ENCODE results near the gene UNC5B.

UNC5B gene

GRCh38 chr10:71277914-71278665 lies 65.7 kb downstream of the UNC5B start:
- Histone ChIP-seq H3K4me1 (ENCODE audit: low read length) (no peaks in the 10 kb centered on the region; the same call in 1 of the 2 replicates), H3K79me2 (ENCODE audit: low read length) (no peaks in the 10 kb centered on the region), H3K9me2 (replicated peaks; ENCODE audit: insufficient read depth, low read length) (no peaks in the 10 kb centered on the region), H3K4me2 (ENCODE audit: low read depth, low read length) (no peak overlapping the region), H4K20me1 (ENCODE audit: insufficient read depth, low read length) (no peaks in the 10 kb centered on the region), H3K27ac (ENCODE audit: low read length) (no peak overlapping the region), H3K27me3 (replicated peaks; ENCODE audit: insufficient read depth, low read length) (no peaks in the 10 kb centered on the region), H3K4me3 (ENCODE audit: low read length) (no peak overlapping the region), H3F3A (ENCODE audit: insufficient read depth, low read length) (no peaks in the 10 kb centered on the region), H3K9me3 (replicated peaks; ENCODE audit: insufficient read depth, low read length) (no peaks in the 10 kb centered on the region), H3K36me3 (replicated peaks; ENCODE audit: insufficient read depth, low read length) (no peaks in the 10 kb centered on the region), H3K9ac (ENCODE audit: low read length) (no peak overlapping the region), H2AFZ (ENCODE audit: low read length) (no peak overlapping the region)
- no peak for TF ChIP-seq EZH2 (optimal IDR thresholded peaks at IDR 0.05; ENCODE audit: low read depth, low read length)
- TF ChIP-seq, protein P1, sequence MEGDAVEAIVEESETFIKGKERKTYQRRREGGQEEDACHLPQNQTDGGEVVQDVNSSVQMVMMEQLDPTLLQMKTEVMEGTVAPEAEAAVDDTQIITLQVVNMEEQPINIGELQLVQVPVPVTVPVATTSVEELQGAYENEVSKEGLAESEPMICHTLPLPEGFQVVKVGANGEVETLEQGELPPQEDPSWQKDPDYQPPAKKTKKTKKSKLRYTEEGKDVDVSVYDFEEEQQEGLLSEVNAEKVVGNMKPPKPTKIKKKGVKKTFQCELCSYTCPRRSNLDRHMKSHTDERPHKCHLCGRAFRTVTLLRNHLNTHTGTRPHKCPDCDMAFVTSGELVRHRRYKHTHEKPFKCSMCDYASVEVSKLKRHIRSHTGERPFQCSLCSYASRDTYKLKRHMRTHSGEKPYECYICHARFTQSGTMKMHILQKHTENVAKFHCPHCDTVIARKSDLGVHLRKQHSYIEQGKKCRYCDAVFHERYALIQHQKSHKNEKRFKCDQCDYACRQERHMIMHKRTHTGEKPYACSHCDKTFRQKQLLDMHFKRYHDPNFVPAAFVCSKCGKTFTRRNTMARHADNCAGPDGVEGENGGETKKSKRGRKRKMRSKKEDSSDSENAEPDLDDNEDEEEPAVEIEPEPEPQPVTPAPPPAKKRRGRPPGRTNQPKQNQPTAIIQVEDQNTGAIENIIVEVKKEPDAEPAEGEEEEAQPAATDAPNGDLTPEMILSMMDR (IDR thresholded peaks at IDR 0.05; ENCODE audit: low read length): no peak
- no peak for TF ChIP-seq EZH2phosphoT487 (IDR thresholded peaks at IDR 0.05; ENCODE audit: low read length)
- no peak for DNase-seq

GRCh38 chr10:71278691-71279588 lies 66.6 kb downstream of the UNC5B start:
- H3K4me3 ChIP-seq (ENCODE audit: low read length): no peak overlapping the region
- DNase-seq: no peak

DNA sequence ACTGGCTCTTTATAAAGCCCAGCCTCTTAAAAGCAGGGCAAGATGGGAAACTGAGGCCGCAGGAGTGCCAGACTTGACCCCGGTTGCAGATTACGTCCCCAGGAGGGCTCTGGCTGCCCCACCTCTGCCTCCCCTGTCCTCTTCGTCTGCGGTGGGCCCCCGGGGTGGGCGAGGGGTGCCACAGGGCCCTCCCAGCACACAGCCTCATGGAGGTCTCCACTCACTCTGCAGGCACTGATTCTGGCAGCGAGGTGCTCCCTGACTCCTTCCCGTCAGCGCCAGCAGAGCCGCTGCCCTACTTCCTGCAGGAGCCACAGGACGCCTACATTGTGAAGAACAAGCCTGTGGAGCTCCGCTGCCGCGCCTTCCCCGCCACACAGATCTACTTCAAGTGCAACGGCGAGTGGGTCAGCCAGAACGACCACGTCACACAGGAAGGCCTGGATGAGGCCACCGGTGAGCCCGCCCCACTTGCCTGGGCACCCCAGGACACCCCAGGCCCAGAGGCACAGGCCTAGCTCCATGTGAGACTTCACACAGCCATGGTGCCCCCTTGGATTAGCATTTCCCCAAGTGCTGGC lies 67.3 kb downstream of the UNC5B start:
- H3K4me3 ChIP-seq (ENCODE audit: low read length): no peak overlapping the region
- no peaks in the 10 kb centered on the region for H3K36me3 ChIP-seq (replicated peaks; ENCODE audit: insufficient read depth, low read length)
- no peaks in the 10 kb centered on the region for H3K9me3 ChIP-seq (replicated peaks; ENCODE audit: insufficient read depth, low read length)
- no peak overlapping the region for H3K27ac ChIP-seq (ENCODE audit: low read length)
- no peak for TF ChIP-seq EZH2phosphoT487 (IDR thresholded peaks at IDR 0.05; ENCODE audit: low read length)
- TF ChIP-seq EZH2 (optimal IDR thresholded peaks at IDR 0.05; ENCODE audit: low read depth, low read length): no peak
- TF ChIP-seq, protein P1 (IDR thresholded peaks at IDR 0.05; ENCODE audit: low read length): no peak
- H4K20me1 ChIP-seq (ENCODE audit: insufficient read depth, low read length): no peaks in the 10 kb centered on the region
- H3K9me2 ChIP-seq (replicated peaks; ENCODE audit: insufficient read depth, low read length): no peaks in the 10 kb centered on the region
- H2AFZ ChIP-seq (ENCODE audit: low read length): no peak overlapping the region
- H3K4me1 ChIP-seq (ENCODE audit: low read length): no peaks in the 10 kb centered on the region; the same call in 1 of the 2 replicates
- H3F3A ChIP-seq (ENCODE audit: insufficient read depth, low read length): no peaks in the 10 kb centered on the region
- H3K9ac ChIP-seq (ENCODE audit: low read length): no peak overlapping the region
- H3K79me2 ChIP-seq (ENCODE audit: low read length): no peaks in the 10 kb centered on the region
- no peaks in the 10 kb centered on the region for H3K27me3 ChIP-seq (replicated peaks; ENCODE audit: insufficient read depth, low read length)
- no peak for DNase-seq
- 0 out of 2 replicates have a peak overlapping the region, but pooled peaks have one; percentile 30 for H3K4me2 ChIP-seq (ENCODE audit: low read depth, low read length)

More at GRCh38 chr10:71278691-71279588, 66.6 kb downstream of the UNC5B start:
- no peaks in the 10 kb centered on the region for H3K9me3 ChIP-seq (replicated peaks; ENCODE audit: insufficient read depth, low read length)
- H2AFZ ChIP-seq (ENCODE audit: low read length): no peak overlapping the region
- no peaks in the 10 kb centered on the region for H4K20me1 ChIP-seq (ENCODE audit: insufficient read depth, low read length)
- no peak overlapping the region for H3K4me2 ChIP-seq (ENCODE audit: low read depth, low read length)
- H3K36me3 ChIP-seq (replicated peaks; ENCODE audit: insufficient read depth, low read length): no peaks in the 10 kb centered on the region
- H3F3A ChIP-seq (ENCODE audit: insufficient read depth, low read length): no peaks in the 10 kb centered on the region
- H3K4me1 ChIP-seq (ENCODE audit: low read length): no peaks in the 10 kb centered on the region; the same call in 1 of the 2 replicates
- no peaks in the 10 kb centered on the region for H3K79me2 ChIP-seq (ENCODE audit: low read length)
- no peaks in the 10 kb centered on the region for H3K9me2 ChIP-seq (replicated peaks; ENCODE audit: insufficient read depth, low read length)
- H3K27me3 ChIP-seq (replicated peaks; ENCODE audit: insufficient read depth, low read length): no peaks in the 10 kb centered on the region
- H3K27ac ChIP-seq (ENCODE audit: low read length): no peak overlapping the region
- no peak for TF ChIP-seq EZH2phosphoT487 (IDR thresholded peaks at IDR 0.05; ENCODE audit: low read length)
- TF ChIP-seq, protein P1 (IDR thresholded peaks at IDR 0.05; ENCODE audit: low read length): no peak
- TF ChIP-seq EZH2 (optimal IDR thresholded peaks at IDR 0.05; ENCODE audit: low read depth, low read length): no peak
- no peak overlapping the region for H3K9ac ChIP-seq (ENCODE audit: low read length)
